Neural crest cell (in vitro differentiated cells): ENCODE measurements around the gene COG8. TPM values are rescaled to one million over a fixed set of nuclear protein-coding genes. Genes with fewer than 3 reads are reported as not detected.
A peak's percentile ranks its signal among the peaks of the same experiment; 100 is the strongest.

Experiments used
- DNase-seq: peaks from one replicate; pipeline ENCODE4 v3.0.0; 2021; ENCODE audit warnings: low read depth, mixed read lengths, low spot score
- H3K27ac Mint-ChIP-seq: one replicate; pipeline ENCODE4 v1.8.0; 2021; ENCODE audit warnings: mild to moderate bottlenecking, mixed read lengths; ENCODE audit not compliant: unreplicated experiment
- H3K27me3 Mint-ChIP-seq: 2 replicates; pipeline ENCODE4 v1.8.0; 2021; ENCODE audit warnings: low read depth, mild to moderate bottlenecking, mixed read lengths
- H3K36me3 Mint-ChIP-seq: 2 replicates; pipeline ENCODE4 v1.8.0; 2021; ENCODE audit warnings: low read depth, mild to moderate bottlenecking, mixed read lengths
- H3K4me1 Mint-ChIP-seq: 2 replicates; pipeline ENCODE4 v1.8.0; 2021; ENCODE audit warnings: mixed read lengths
- H3K4me3 Mint-ChIP-seq: one replicate; pipeline ENCODE4 v1.8.0; 2021; ENCODE audit warnings: mild to moderate bottlenecking, mixed read lengths
- H3K9me3 Mint-ChIP-seq: 2 replicates; pipeline ENCODE4 v1.8.0; 2021; ENCODE audit warnings: mixed read lengths
- total RNA-seq: library from RNA; stranded (reverse); gene quantifications from 2 replicates; pipeline ENCODE4 v1.2.1, GENCODE V29; 2021
- TF ChIP-seq, protein P1 (sequence below): fragments of 200-600 bp; sonication (generic); conservative IDR thresholded peaks from 2 replicates; pipeline ENCODE4 v1.5.0; 2021; ENCODE audit warnings: antibody characterized with exemption, mild to moderate bottlenecking

The COG8 gene
- total RNA-seq, 1 donor from 2014 or later, result 67.6 TPM

DNA sequence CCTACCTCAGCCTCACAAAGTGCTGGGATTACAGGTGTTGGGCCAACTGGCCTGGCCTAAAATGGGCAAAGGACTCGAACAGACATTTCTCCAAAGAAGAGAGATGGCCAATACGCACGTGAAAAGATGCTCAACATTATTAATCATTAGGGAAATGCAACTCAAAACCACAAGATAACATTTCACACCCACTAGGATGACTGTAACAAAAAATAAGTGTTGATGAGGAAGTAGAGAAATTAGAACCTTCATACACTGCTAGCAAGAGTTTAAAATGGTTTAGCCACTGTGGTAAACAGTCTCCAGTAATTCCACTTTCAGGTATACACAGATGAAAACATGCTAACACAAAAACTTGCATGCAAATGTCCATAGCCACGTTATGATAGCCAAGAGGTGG, 6.6 kb upstream of the COG8 start:
- no peak overlapping the region for H3K4me3 Mint-ChIP-seq
- H3K36me3 Mint-ChIP-seq, result peaks cover 11% of the 10 kb centered on the region
- TF ChIP-seq, protein P1, sequence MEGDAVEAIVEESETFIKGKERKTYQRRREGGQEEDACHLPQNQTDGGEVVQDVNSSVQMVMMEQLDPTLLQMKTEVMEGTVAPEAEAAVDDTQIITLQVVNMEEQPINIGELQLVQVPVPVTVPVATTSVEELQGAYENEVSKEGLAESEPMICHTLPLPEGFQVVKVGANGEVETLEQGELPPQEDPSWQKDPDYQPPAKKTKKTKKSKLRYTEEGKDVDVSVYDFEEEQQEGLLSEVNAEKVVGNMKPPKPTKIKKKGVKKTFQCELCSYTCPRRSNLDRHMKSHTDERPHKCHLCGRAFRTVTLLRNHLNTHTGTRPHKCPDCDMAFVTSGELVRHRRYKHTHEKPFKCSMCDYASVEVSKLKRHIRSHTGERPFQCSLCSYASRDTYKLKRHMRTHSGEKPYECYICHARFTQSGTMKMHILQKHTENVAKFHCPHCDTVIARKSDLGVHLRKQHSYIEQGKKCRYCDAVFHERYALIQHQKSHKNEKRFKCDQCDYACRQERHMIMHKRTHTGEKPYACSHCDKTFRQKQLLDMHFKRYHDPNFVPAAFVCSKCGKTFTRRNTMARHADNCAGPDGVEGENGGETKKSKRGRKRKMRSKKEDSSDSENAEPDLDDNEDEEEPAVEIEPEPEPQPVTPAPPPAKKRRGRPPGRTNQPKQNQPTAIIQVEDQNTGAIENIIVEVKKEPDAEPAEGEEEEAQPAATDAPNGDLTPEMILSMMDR, result no peak
- peaks cover 7% of the 10 kb centered on the region for H3K4me1 Mint-ChIP-seq
- H3K27me3 Mint-ChIP-seq, result no peaks in the 10 kb centered on the region
- H3K27ac Mint-ChIP-seq, result no peak overlapping the region
- no peaks in the 10 kb centered on the region for H3K9me3 Mint-ChIP-seq
- no peak for DNase-seq

DNA sequence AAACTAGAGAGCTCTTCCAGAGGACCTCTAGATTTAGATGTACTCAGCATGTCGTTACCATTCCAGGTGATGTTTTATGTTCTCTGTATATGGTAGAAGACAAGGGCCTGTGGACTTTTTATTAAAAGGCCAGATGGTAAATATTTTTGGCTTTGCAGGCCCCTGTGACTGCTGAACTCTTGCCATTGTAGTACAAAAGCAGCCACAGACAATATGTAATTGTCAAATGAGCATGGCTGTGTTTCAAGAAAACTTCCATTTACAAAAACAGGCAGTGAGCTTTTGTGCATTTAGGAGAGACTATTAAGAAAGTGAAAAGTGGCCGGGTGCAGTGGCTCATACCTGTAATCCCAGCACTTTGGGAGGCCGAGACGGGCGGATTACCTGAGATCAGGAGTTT, 4.8 kb upstream of the COG8 start:
- TF ChIP-seq, protein P1, result no peak
- Mint-ChIP-seq H3K36me3 (peaks cover 12% of the 10 kb centered on the region), H3K9me3 (no peaks in the 10 kb centered on the region)

DNA sequence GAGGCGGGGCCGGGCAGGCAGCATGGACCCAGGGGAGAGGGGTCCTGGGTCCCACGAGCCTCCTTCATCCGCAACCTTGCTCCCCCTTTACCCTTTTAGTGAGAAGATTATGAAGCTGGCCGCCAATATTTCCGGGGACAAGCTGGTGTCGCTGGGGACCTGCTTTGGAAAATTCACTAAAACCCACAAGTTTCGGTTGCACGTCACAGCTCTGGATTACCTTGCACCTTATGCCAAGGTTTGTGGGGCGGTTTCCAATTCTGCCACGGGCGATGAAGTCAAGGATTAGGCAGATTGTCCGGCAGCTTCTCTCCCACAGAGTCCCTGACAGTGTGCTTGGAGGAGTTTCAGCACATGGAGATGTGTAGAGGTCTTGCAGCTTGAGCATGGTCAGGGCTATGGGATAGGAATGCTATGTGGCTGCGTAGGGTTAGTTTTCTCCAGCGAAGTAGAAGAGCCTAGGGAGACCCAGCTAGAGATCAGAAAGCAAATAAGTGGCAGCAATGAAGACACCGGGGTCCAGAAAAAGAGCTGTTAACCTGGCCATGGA, 806 bp upstream of the COG8 start:
- Mint-ChIP-seq H3K36me3 (peaks cover 16% of the 10 kb centered on the region), H3K9me3 (no peaks in the 10 kb centered on the region), H3K4me1 (peaks cover 31% of the 10 kb centered on the region), H3K27me3 (no peaks in the 10 kb centered on the region), H3K27ac (peak overlapping the region; percentile 93), H3K4me3 (peak overlapping the region; percentile 99)
- TF ChIP-seq, protein P1, result no peak
- DNase-seq, result no peak

More for the DNA sequence above, 4.8 kb upstream of the COG8 start:
- Mint-ChIP-seq H3K4me1 (peaks cover 20% of the 10 kb centered on the region), H3K27me3 (no peaks in the 10 kb centered on the region), H3K27ac (no peak overlapping the region), H3K4me3 (no peak overlapping the region)
- DNase-seq, result no peak

DNA sequence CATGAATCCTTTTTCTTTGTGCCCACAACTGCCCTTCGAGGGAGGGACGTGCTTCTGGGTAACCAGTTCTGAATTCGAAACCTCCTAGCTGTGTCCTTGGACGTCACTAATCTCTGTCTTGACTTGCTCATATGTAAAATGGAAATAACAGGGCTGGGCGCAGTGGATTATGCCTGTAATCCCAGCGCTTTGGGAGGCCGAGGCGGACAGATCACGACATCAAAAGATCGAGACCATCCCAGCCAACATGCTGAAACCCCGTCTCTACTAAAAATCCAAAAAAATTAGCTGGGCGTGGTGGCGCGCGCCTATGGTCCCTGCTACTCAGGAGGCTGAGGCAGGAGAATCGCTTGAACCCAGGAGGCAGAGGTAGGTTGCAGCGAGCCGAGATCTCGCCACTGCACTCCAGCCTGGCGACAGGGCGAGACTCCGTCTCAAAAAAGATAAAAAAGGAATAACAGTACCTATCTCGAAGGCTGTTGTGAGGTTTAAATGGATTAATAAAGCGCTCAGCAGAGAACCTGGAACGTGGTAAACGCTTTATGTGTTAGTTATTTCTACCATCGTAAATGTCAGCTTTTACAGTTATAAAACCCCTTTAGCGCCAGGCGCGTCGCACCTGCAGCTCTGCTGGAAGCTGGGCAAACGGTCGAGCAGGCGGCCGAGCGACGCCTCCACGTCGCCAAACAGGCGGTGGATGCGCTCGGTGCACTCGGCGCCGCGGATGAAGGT, 641 bp downstream of the COG8 start:
- TF ChIP-seq, protein P1, result no peak
- DNase-seq, result no peak
- peak overlapping the region; percentile 99 for H3K4me3 Mint-ChIP-seq
- H3K9me3 Mint-ChIP-seq, result no peaks in the 10 kb centered on the region
- H3K36me3 Mint-ChIP-seq, result peaks cover 20% of the 10 kb centered on the region
- H3K4me1 Mint-ChIP-seq, result peaks cover 31% of the 10 kb centered on the region
- no peaks in the 10 kb centered on the region for H3K27me3 Mint-ChIP-seq
- H3K27ac Mint-ChIP-seq, result peak overlapping the region; percentile 84

DNA sequence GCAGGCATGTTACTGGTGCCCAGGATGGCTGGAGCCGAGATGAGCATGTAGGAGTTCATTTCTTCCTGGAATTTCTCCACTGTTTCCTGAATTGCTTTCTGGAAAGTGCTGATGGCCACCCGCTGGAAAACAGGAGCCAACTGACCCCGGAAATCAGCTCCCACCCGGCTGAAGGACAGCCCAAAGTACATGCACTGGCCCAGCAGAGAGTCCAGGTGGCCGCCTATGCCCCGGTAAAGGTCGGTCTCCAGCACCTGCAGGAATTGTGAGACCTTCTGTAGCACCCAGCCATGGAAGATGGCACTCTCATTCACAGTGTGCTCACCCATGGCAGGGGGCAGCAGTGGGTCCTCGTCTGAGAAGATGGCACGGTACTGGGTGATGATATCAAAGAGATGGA, 4.7 kb downstream of the COG8 start:
- no peak for DNase-seq
- H3K9me3 Mint-ChIP-seq, result no peaks in the 10 kb centered on the region
- H3K36me3 Mint-ChIP-seq, result peaks cover 17% of the 10 kb centered on the region
- no peaks in the 10 kb centered on the region for H3K27me3 Mint-ChIP-seq
- H3K4me1 Mint-ChIP-seq, result peaks cover 15% of the 10 kb centered on the region
- TF ChIP-seq, protein P1, result no peak
- H3K27ac Mint-ChIP-seq, result no peak overlapping the region
- peak overlapping the region; percentile 62 for H3K4me3 Mint-ChIP-seq
